DND-41 (cell line): ENCODE results near the gene PRAME.

Source experiments
- CTCF ChIP-seq: IDR thresholded peaks from 2 replicates; pipeline ENCODE4 v1.5.1; 2012; ENCODE audit warnings: borderline replicate concordance, low read length, moderate library complexity, mild to moderate bottlenecking; ENCODE audit not compliant: poor library complexity, severe bottlenecking; ENCODE audit errors: extremely low read depth
- EZH2 ChIP-seq: IDR thresholded peaks from 3 replicates; pipeline ENCODE4 v1.6.1; 2012; ENCODE audit warnings: borderline replicate concordance, low read depth, mild to moderate bottlenecking, moderate library complexity, low read length, inconsistent platforms; ENCODE audit not compliant: severe bottlenecking

- no peak for TF ChIP-seq CTCF
- TF ChIP-seq EZH2 = no peak
Observed at GRCh38 chr22:22593250-22593649, 34.2 kb upstream of the PRAME start.
